Measurements from ENCODE around the gene PLA2G6.

- TF ChIP-seq POLR2A (IDR thresholded peaks at IDR 0.05), result no peak
- no peak for TF ChIP-seq CTCF (IDR thresholded peaks at IDR 0.05)
Observed at GRCh38 chr22:38207898-38208432, 26.3 kb upstream of the PLA2G6 start.

All from upper lobe of left lung (tissue), 4 donors.